AG09309 (cell line): ENCODE results near the gene BTBD19.
A peak's percentile ranks its signal among the peaks of the same experiment; 100 is the strongest.
"Not testable (repeated sequence)": the region's sequence is repeated elsewhere in the genome, so short reads cannot be mapped to it uniquely, and the experiment has no call there.

Experiments
- DNase-seq: peaks from one replicate; pipeline ENCODE4 v3.0.0-alpha.2; 2010; ENCODE audit warnings: low read depth
- H3K4me3 ChIP-seq: 2 replicates; pipeline ENCODE4 v1.5.1; 2011; ENCODE audit warnings: mild to moderate bottlenecking, low read depth, low read length, moderate library complexity; ENCODE audit not compliant: control insufficient read depth
- TF ChIP-seq, protein P1 (sequence below): IDR thresholded peaks from 2 replicates; pipeline ENCODE4 v1.5.1; 2011; ENCODE audit warnings: mild to moderate bottlenecking, low read depth, low read length, inconsistent platforms; ENCODE audit not compliant: insufficient read depth, control insufficient read depth; ENCODE audit errors: missing control alignments

The BTBD19 gene

DNA sequence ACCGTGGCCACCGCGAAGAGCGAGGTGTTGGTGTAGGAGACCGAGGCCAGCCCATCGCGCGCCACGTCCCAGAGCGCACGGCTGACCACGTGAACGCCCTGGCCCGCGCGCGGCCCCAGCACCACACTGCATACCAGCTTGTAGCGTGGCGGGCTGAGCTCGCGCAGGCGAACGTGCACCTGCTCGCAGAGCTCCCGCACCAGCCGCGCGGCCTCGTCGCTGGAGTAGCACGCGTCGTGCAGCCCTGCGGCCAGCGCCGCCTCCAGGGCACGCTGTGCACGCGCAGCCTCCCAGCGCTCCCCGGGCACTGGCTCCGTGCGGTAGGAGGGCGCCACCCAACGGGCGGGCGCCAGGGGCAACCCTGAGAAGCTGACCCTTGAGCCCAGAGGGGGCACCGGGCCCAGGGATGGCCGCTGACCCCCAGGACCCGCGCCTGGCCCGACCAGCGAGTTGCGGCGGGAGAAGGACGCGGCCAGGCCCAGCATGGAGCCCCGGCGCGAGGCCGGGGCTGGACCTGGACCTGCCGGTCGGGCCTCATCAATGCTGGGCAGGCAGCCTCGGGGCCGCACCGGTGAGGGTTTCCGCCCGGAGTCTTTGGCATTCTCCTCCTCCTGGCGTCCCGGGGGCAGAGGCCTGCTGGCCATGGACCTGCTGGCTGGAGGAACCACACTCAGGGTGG, 2.2 kb upstream of the BTBD19 start:
- TF ChIP-seq, protein P1, sequence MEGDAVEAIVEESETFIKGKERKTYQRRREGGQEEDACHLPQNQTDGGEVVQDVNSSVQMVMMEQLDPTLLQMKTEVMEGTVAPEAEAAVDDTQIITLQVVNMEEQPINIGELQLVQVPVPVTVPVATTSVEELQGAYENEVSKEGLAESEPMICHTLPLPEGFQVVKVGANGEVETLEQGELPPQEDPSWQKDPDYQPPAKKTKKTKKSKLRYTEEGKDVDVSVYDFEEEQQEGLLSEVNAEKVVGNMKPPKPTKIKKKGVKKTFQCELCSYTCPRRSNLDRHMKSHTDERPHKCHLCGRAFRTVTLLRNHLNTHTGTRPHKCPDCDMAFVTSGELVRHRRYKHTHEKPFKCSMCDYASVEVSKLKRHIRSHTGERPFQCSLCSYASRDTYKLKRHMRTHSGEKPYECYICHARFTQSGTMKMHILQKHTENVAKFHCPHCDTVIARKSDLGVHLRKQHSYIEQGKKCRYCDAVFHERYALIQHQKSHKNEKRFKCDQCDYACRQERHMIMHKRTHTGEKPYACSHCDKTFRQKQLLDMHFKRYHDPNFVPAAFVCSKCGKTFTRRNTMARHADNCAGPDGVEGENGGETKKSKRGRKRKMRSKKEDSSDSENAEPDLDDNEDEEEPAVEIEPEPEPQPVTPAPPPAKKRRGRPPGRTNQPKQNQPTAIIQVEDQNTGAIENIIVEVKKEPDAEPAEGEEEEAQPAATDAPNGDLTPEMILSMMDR = no peak
- DNase-seq = no peak
- H3K4me3 ChIP-seq = no peak overlapping the region; the same call in 1 of the 2 replicates

DNA sequence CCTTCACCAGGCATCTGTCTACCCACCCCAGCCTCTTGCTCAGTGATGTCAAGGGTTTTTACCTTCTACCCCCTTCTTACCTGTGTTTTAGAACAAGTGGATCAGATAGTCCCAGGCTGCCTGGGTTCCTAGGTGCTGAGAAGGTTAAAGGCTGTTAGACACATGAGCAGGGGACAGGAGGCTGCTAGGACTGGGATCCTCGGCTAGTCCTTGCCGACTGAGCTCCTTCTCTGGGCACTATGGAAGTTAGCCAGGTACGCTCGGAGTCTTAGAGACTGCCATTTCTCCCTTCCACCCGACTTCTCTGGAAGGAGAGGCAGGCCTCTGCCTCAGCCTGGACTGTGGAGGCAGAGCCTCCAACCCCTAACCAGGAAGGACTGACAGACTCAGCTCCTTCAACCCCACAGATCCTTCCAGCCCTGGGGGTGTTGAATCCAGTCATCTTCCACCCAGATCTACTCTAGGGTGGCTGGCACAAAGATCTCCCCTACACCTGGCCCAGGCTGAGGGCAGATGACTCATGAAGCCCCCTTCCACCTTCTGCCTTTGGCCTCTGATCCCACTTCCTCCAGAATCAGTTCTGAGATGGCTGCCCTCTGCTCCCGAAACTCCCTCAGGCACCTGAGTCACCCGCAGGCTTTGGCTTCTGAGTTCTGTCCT, 1.5 kb upstream of the BTBD19 start, which contains the start of gene DYNLT4:
TSS of gene DYNLT4 (minus strand) at position 648 of the 660 bp plus-strand sequence. CDS start 683 bp downstream, outside the sequence.
- peak within 1 kb of the TSS; percentile 33 for H3K4me3 ChIP-seq
- no peak for DNase-seq
- TF ChIP-seq, protein P1 = no peak

DNA sequence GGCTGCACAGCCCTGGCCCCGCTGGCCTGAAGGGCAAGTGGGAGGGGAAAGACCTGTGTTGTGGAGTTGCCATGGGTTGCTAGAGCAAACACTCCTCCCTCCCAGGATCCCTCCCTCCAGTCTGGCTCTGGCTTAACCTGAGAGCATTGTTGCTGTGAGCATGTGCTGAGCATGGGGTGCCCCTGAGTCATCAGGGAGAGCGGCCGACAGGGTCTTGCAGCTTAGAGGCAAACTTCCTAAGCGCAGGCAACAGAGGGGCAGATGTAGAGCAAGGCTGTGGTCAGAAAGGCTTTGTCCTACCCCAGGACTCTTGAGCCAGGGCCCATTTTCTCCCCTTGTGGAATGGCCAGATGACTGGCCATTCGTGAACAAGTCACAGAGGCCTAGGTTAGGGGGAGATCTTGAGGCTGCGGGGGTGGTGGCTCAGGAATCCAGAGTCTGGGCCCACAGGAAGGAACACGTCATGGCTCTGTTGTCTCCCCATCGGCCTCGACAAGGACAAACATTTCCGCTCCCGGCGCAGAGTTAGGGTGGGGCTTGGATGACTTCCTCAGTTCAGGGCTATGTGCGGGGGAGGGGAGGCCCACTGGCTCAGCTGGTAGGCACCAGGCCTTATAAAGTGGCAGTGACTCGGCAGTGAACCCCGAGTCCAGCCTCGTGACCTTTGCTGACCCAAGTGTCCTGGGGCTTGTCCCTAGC, 810 bp upstream of the BTBD19 start:
- TF ChIP-seq, protein P1 = no peak
- peak overlapping the region; percentile 33; the same call in 1 of the 2 replicates for H3K4me3 ChIP-seq
- DNase-seq = peak; percentile 99

DNA sequence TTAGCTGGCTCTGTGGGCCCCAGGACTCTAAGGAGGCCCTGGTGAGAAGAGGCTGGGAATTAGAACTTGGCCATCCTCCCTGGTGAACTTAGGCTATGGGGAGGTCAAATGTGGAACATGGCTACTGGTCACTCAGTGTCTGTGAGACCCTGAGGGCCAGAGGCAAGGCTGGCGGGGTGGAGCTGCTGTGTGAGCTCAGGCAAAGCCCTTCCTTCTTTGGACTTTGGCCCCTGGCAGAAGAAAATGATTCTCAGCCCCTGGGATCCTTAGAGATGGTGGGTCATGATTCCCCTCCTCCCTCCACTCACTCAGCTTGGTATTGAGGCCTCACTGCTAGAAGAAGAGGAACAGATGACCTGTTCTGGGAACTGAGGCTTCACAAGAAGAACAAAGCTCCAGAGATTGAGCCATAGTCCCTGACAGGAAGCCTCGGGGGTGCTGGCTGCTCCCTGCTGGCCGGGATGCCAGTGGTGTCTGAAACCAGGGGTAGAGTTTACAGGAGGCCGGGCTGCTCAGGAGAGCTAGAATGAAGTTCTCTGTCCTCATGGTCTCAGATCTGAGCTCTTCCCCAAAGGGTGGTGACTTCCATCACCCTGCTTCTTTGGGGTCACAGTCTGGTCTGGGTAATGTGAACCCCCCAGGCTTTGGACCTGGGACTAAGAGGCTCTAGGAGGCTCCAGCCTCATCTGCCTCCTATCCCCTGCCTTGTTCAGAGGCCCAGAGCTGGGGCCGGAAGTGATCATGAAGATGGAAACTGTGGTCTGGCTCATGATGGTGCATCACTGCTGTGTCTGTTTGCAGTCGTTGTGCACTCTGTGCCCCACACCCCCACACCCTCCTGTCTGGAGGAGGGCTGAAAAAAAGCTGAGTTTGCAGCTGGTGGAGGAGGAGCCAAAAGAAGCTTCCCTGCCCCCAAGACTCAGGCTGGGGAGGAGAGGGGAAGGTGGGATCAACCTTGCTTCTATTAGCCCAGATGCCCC, 905 bp downstream of the BTBD19 start:
- TF ChIP-seq, protein P1 = peak; percentile 29
- peak overlapping the region; percentile 42 for H3K4me3 ChIP-seq
- no peak for DNase-seq

DNA sequence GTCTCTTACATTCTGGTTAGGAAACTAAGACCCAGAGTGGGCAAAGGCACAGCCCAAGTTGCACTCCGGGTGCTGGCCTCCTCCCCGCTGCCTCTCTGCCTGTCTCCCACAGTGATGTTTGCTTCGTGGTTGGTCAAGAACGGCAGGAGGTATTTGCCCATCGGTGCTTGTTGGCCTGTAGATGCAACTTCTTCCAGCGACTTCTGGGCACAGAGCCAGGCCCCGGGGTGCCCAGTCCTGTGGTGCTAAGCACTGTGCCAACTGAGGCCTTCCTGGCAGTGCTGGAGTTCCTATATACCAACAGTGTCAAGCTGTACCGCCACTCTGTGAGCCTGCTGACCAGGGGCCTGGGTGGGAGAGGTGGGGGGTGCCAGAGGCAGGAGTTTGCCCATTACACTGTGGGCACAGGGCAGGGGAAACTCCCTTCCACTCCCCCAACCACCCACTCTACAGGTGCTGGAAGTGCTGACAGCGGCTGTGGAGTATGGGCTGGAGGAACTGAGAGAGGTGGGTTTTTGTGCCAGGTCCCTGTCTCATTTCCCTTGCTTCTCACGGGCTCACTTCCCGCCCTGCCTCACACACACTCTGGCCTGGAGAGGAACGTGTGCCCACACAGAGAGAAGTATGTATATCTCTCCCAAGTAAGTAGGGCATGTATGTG, 1.9 kb downstream of the BTBD19 start:
- TF ChIP-seq, protein P1 = no peak
- peak overlapping the region; percentile 42 for H3K4me3 ChIP-seq
- DNase-seq = no peak

DNA sequence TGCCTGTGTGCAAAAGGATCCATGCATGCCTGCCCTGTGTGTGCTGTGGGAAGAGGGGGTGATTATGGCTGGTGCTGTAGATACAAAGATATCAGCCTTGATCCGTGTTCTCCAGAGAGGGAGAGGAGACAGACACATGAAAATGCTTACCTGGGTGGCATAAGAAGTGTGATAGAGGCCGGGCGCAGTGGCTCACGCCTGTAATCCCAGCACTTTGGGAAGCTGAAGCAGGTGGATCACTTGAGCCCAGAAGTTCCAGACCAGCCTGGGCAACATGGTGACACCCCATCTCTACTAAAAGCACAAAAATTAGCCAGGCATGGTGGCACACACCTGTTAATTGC, 2.4 kb downstream of the BTBD19 start:
- not testable (repeated sequence) for DNase-seq, H3K4me3 ChIP-seq
